Right renal cortex interstitium (tissue), 3 donors: Measurements from ENCODE around the gene POLG2. TPM values are rescaled to one million over a fixed set of nuclear protein-coding genes. Genes with fewer than 3 reads are reported as not detected.
"Not testable (repeated sequence)": the region's sequence is repeated elsewhere in the genome, so short reads cannot be mapped to it uniquely, and the experiment has no call there.

Source experiments
- DNase-seq, 3 donors: peaks; one replicate each; pipeline ENCODE4 v3.0.0-alpha.2; 2013; ENCODE audit warnings: low read depth in 3 of 3, low spot score in 2 of 3
- polyA plus RNA-seq, 3 donors: library from polyadenylated mRNA; unstranded; fragments of 120-200 nt; gene quantifications; one replicate each; pipeline ENCODE4 v1.2.1, GENCODE V29; 2013; ENCODE audit not compliant: insufficient read length in 3 of 3

The POLG2 gene
- polyA plus RNA-seq, 3 donors: 26.6 to 30.7 (median 28.3) TPM

GRCh38 chr17:64443086-64443760, 53.6 kb downstream of the POLG2 start:
- no peak for DNase-seq

DNA sequence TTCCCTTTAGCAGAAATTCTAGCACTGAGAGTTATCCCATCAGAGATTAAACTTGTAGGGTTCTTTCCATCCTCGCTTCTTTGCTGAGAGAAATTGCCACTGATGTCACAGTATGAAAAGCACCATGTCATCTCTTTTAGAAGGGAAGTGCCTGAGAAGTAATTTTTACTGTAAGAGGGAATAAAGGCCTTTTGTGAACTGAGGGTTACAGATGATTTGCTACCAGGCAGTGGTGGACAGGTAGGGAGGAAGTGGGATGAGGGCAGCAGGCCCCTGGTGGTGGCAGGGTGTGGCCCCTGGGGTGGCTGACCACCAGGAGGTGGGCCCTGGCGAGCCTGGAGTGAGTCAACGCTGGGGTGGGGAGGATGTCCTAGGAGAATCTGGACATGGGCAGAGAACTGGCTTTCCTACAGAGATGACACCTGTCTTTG, 54.3 kb downstream of the POLG2 start:
- no peak for DNase-seq

GRCh38 chr17:64441772-64442540, 54.9 kb downstream of the POLG2 start:
- DNase-seq: no peak

DNA sequence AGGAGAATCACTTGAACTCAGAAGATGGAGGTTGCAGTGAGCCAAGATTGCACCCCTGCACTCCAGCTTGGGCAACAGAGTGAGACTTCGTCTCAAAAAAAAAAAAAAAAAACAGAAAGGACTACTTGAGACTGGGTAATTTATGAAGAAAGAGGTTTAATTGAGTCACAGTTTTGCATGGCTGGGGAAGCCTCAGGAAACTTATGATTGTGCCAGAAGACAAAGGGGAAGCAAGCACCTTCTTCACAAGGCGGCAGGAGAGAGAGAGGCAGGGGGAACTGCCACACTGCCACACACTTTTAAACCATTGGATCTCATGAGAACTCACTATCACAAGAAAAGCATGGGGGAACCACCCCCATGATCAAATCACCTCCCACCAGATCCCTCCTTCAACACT, 56.9 kb downstream of the POLG2 start:
- no peak for DNase-seq

GRCh38 chr17:64439521-64439920, 57.3 kb downstream of the POLG2 start:
- not testable (repeated sequence) for DNase-seq

DNA sequence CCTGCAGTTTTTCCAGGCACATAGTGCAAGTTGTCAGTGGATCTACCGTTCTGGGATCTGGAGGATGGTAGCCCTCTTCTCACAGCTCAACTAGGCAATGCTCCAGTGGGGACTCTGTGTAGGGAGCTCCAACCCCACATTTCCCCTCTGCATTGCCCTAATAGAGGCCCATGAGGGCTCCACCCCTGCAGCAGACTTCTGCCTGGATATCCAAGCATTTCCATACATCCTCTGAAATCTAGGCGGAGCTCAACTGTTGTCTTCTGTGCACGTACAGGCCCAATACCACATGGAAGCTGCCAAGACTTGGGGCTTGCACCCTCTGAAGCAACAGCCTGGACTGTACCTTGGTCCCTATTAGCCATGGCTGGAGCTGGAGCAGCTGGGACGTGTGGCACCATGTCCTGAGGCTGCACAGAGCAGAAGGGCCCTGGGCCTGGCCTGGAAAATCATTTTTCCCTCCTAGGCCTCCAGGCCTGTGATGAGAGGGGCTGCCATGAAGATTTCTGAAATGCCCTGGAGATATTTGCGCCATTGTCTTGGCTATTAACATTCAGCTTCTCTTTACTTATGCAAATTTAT, 58.8 kb downstream of the POLG2 start:
- no peak for DNase-seq

- no peak for DNase-seq
These were observed 65.3 kb downstream of the POLG2 start for GRCh38 chr17:64431534-64431933.

DNA sequence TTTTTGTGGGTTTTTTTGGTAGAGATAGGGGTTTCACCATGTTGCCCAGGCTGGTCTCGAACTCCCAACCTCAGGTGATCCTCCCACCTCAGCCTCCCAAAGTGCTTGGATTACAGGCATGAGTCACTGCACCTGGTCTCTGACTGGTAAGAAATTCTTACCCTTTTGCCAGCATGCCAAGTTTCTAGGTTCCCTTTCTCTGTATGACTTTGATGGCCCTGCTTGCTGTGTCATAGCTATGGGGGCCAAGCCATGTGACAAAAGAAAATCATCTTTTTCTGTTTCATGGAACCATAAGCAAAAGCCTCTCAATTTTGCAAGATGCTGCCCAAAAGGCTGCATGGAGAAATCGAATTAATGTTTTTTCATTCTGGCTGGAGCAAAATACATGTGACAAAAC, 66.8 kb downstream of the POLG2 start:
- not testable (repeated sequence) for DNase-seq

DNA sequence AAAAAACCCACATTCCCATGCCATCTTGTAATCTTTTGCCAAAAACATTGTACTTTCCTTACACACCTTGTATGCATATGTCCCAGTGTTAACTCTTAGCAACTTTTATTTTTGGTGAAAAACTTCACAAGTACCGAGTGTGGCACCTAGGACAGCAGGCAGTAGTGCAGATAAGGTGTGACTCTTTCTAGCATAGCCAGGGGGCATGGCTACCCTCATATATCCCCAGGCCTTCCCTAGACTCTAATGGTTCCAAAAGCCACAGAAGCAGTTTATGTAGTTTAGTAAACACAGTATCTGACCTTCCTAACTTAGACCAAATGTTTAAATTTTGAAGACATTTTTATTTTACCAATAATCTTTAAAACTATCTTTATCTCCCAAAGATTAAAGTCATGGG, 68.4 kb downstream of the POLG2 start:
- no peak for DNase-seq

Other genes with a start within 250 kb of the POLG2 start
- 10 to 100 TPM; 26.0 to 26.9 (median 26.2) TPM for gene TEX2, start 233.8 kb downstream of the POLG2 start, polyA plus RNA-seq
- 100 to 1,000 TPM; 118 to 136 (median 129) TPM for gene PECAM1, start 106.2 kb downstream of the POLG2 start, polyA plus RNA-seq
- gene MILR1, start 47.9 kb downstream of the POLG2 start, polyA plus RNA-seq: 1 to 10 TPM; 1.7 to 3.3 (median 3.2) TPM
- gene DDX5, start 9.2 kb upstream of the POLG2 start, polyA plus RNA-seq: 100 to 1,000 TPM; 758 to 936 (median 903) TPM
- gene CEP95, start 9.9 kb upstream of the POLG2 start, polyA plus RNA-seq: 10 to 100 TPM; 84.0 to 93.8 (median 90.2) TPM
- 10 to 100 TPM; 35.6 to 39.6 (median 36.6) TPM for gene SMURF2, start 165.3 kb upstream of the POLG2 start, polyA plus RNA-seq